H1 (cell line): ENCODE measurements around the gene LTBP1.

Experiments
- CTCF ChIP-seq, 3 experiments: IDR thresholded peaks; 1 replicate in 2 of 3; 2 replicates in 1 of 3; pipeline versions ENCODE4 v1.5.1 to v1.6.1; 2011; ENCODE audit warnings: low read length in 3 of 3, mild to moderate bottlenecking in 3 of 3, inconsistent platforms in 2 of 3, low read depth in 1 of 3, moderate library complexity in 1 of 3; ENCODE audit not compliant: insufficient read depth in 1 of 3; ENCODE audit errors: control extremely low read depth in 1 of 3
- POLR2A ChIP-seq, 2 experiments: IDR thresholded peaks; 1 replicate in 1 of 2; 2 replicates in 1 of 2; pipeline ENCODE4 v1.6.1; 2011; ENCODE audit warnings: low read depth in 2 of 2, low read length in 2 of 2, mild to moderate bottlenecking in 2 of 2; ENCODE audit errors: control extremely low read depth in 1 of 2
- RNF2 ChIP-seq: fragments of 200-900, 300-1000 bp; sonication (generic); IDR thresholded peaks from 2 replicates; pipeline ENCODE4 v1.7.1; 2016; ENCODE audit warnings: borderline replicate concordance, low read depth, mild to moderate bottlenecking, antibody characterized with exemption, low read length; ENCODE audit not compliant: poor library complexity, severe bottlenecking; ENCODE audit errors: missing control alignments
- SAP30 ChIP-seq: fragments of 300-600 bp; sonication (generic); IDR thresholded peaks from 2 replicates; pipeline ENCODE4 v1.7.1; 2012; ENCODE audit warnings: low read length, moderate library complexity, mild to moderate bottlenecking, inconsistent platforms; ENCODE audit not compliant: insufficient read depth, insufficient replicate concordance
- SIN3A ChIP-seq, 2 experiments: IDR thresholded peaks in 1 of 2; conservative IDR thresholded peaks in 1 of 2; 2 replicates each; pipeline ENCODE4 v1.6.1; 2011 to 2012; ENCODE audit warnings: low read length in 2 of 2, improper control_type of control experiment in 1 of 2, low read depth in 1 of 2, mild to moderate bottlenecking in 1 of 2
- SIX5 ChIP-seq: IDR thresholded peaks from 2 replicates; pipeline ENCODE4 v1.6.1; 2011; ENCODE audit warnings: mild to moderate bottlenecking, low read depth, low read length

- no peak for TF ChIP-seq CTCF (IDR thresholded peaks at IDR 0.05; ENCODE audit: control extremely low read depth in 1 of 3, insufficient read depth in 1 of 3, low read depth in 1 of 3, low read length in 3 of 3)
- TF ChIP-seq SIX5: no peak
- TF ChIP-seq RNF2: no peak
- no peak for TF ChIP-seq POLR2A (IDR thresholded peaks at IDR 0.05; ENCODE audit: control extremely low read depth in 1 of 2, low read depth in 2 of 2, low read length in 2 of 2)
- TF ChIP-seq SIN3A (conservative IDR thresholded peaks at IDR 0.05 in 1 of 2, IDR thresholded peaks at IDR 0.05 in 1 of 2; ENCODE audit: low read depth in 1 of 2, low read length in 2 of 2): no peak
- no peak for TF ChIP-seq SAP30
Measured at GRCh38 chr2:33104052-33104623, 157.4 kb downstream of the LTBP1 start.
